A673 (cell line): ENCODE measurements around the gene PLXND1.

ENCODE experiments used
- CTCF ChIP-seq: fragments of 300-800, 200-600 bp; sonication (generic); conservative IDR thresholded peaks from 2 replicates; pipeline ENCODE4 v1.5.1; 2017; ENCODE audit warnings: low read depth, mild to moderate bottlenecking, antibody characterized with exemption, low read length, moderate library complexity, mixed read lengths
- EZH2 ChIP-seq: fragments of 200-600 bp; sonication (generic); IDR thresholded peaks from 2 replicates; pipeline ENCODE4 v1.6.1; 2017; ENCODE audit warnings: borderline replicate concordance, low read depth, mild to moderate bottlenecking, mixed read lengths, antibody characterized with exemption, low read length; ENCODE audit not compliant: poor library complexity, severe bottlenecking

- TF ChIP-seq CTCF = no peak
- TF ChIP-seq EZH2 = no peak
Measured at GRCh38 chr3:129619726-129620162, 13.3 kb upstream of the PLXND1 start.
